Activated CD4-positive, alpha-beta T cell treated with anti-CD3 and anti-CD28 coated beads, Interleukin-2, amount 10 ng/mL, durations not matched to agents 7 days and 5 days (primary cell): ENCODE measurements around the gene PPP2R1B. TPM values are rescaled to one million over a fixed set of nuclear protein-coding genes. Genes with fewer than 3 reads are reported as not detected.
"Not testable (repeated sequence)": the region's sequence is repeated elsewhere in the genome, so short reads cannot be mapped to it uniquely, and the experiment has no call there.

Source experiments
- CTCF ChIA-PET: fragments of 350-600 bp; sonication (Branson Sonifier 250); formaldehyde crosslinking; loops from one replicate; lab custom pipeline; 2021; ENCODE audit warnings: antibody characterized with exemption; lab: Charles Lee
- POLR2A ChIA-PET: fragments of 350-600 bp; sonication (Branson Sonifier 250); formaldehyde crosslinking; loops from one replicate; lab custom pipeline; 2021; ENCODE audit warnings: antibody characterized with exemption; lab: Charles Lee
- DNase-seq: peaks from one replicate; pipeline ENCODE4 v3.0.0-alpha.2; 2020
- H3K27ac Mint-ChIP-seq: one replicate; pipeline ENCODE4 v1.8.0; 2021; ENCODE audit warnings: mild to moderate bottlenecking, moderate library complexity, mixed read lengths
- H3K27me3 Mint-ChIP-seq: one replicate; pipeline ENCODE4 v1.8.0; 2021; ENCODE audit warnings: mixed read lengths
- H3K36me3 Mint-ChIP-seq: one replicate; pipeline ENCODE4 v1.8.0; 2021; ENCODE audit warnings: low read depth, mixed read lengths
- H3K4me1 Mint-ChIP-seq: one replicate; pipeline ENCODE4 v1.8.0; 2021; ENCODE audit warnings: mixed read lengths
- H3K4me3 Mint-ChIP-seq: one replicate; pipeline ENCODE4 v1.8.0; 2021; ENCODE audit warnings: mild to moderate bottlenecking, moderate library complexity, mixed read lengths
- H3K9me3 Mint-ChIP-seq: one replicate; pipeline ENCODE4 v1.8.0; 2021; ENCODE audit warnings: mixed read lengths
- total RNA-seq, 2 experiments: library from RNA; stranded (reverse); gene quantifications; one replicate each; pipeline ENCODE4 v1.2.3, GENCODE V29; 2021

The PPP2R1B gene
- total RNA-seq, 2 experiments from 2014 or later = 44.7 to 50.2 TPM

- ChIA-PET CTCF (interaction anchor here (1.0 to 1.1 kb wide), 3 partner anchors 11 to 207 kb away, joined by 3 read pairs; no protein-coding TSS in a partner anchor), POLR2A (no interaction called here)
- Mint-ChIP-seq H3K4me3 (no peak overlapping the region), H3K9me3 (peaks cover 4% of the 10 kb centered on the region), H3K4me1 (peaks cover 10% of the 10 kb centered on the region), H3K27me3 (no peaks in the 10 kb centered on the region), H3K27ac (no peak overlapping the region), H3K36me3 (peaks cover 30% of the 10 kb centered on the region)
- no peak for DNase-seq
Observed at GRCh38 chr11:111796696-111797095, 30.5 kb upstream of the PPP2R1B start.

DNA sequence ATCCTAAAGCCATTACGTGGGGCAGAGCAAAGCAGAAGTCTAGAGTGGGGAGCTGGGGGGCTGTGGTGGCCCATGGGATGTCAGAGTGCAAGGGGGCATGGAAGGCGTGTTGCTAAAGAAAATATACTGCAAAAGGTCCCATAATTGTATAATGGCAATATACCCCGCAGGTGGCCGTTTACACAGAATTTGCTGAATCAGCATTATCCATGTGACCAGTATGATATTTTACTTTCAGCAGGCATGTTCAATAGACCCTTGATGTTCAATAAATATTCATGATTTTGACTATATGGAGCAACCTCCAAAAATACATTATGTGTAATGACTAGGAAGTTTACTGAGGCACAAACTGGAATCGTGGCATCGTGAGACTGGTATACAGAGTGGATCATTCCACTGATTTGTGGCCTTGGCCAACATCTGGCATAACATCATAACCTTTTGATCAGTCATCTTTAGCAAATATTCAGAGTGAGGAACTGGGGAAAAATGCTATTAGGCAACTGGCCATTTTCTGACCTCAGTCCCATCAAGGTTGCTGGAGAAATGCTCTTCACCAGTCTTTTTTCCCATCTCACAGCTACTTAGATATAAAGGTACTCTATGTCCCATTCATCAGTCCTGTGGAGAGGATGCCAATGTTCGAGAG is 29.3 kb upstream of the PPP2R1B start:
- Mint-ChIP-seq H3K4me3 (no peak overlapping the region), H3K27ac (no peak overlapping the region), H3K9me3 (peaks cover 4% of the 10 kb centered on the region), H3K4me1 (peaks cover 10% of the 10 kb centered on the region), H3K36me3 (peaks cover 26% of the 10 kb centered on the region), H3K27me3 (no peaks in the 10 kb centered on the region)
- no peak for DNase-seq
- CTCF ChIA-PET = no interaction called here
- POLR2A ChIA-PET = no interaction called here

DNA sequence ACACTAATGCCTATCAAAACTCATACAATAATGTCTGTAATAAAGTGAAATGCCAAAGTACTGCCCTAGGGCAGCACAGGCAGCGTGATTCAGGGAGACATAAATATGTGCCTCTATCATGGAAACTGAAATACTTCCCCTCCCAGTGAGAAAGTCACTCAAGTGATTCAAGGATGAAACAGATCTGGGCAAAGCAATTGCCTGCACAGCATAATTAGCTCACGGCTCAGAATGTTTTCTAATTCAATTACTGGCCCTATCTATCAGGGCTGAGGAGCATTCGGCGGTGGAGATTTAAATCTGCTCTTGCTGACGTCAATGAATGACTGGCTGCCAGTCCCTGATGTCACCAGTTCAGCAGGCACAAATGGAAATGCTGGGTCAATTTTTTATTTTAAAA is 27.7 kb upstream of the PPP2R1B start:
- Mint-ChIP-seq H3K9me3 (peaks cover 4% of the 10 kb centered on the region), H3K4me1 (peaks cover 10% of the 10 kb centered on the region), H3K27me3 (no peaks in the 10 kb centered on the region), H3K27ac (no peak overlapping the region), H3K4me3 (no peak overlapping the region), H3K36me3 (peaks cover 16% of the 10 kb centered on the region)
- DNase-seq = no peak
- ChIA-PET CTCF (interaction anchor here (1.3 kb wide), 1 partner anchor 206 kb away, joined by 3 read pairs; no protein-coding TSS in a partner anchor), POLR2A (no interaction called here)

- Mint-ChIP-seq H3K9me3 (peaks cover 4% of the 10 kb centered on the region), H3K36me3 (peaks cover 16% of the 10 kb centered on the region), H3K27ac (no peak overlapping the region), H3K4me3 (no peak overlapping the region), H3K4me1 (peaks cover 10% of the 10 kb centered on the region), H3K27me3 (no peaks in the 10 kb centered on the region)
- ChIA-PET CTCF (interaction anchor here (0.9 to 1.3 kb wide), 2 partner anchors 8 to 14 kb away, joined by 3 to 4 read pairs; no protein-coding TSS in a partner anchor), POLR2A (no interaction called here)
- DNase-seq = no peak
Observed at GRCh38 chr11:111792955-111793500, 26.8 kb upstream of the PPP2R1B start.

DNA sequence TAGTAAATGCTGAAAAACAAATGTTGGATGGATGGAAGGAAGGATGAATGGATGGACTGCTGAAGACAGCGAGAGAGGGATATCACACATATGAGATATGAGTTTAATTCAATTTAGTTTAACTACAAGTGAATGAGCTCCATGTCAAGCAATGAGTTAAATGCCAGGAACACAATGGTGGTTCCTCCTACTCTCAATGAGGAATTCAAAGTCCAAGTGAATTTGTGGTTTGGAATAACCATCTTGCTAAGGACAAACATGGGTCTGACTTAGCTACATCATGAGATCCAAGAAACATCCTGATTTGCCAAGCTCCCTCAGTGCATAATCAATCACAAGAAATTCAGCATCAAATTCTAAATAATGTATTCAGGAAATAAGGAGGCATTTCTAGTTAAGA is 26.1 kb upstream of the PPP2R1B start:
- H3K4me1 Mint-ChIP-seq = peaks cover 10% of the 10 kb centered on the region
- H3K4me3 Mint-ChIP-seq = no peak overlapping the region
- H3K9me3 Mint-ChIP-seq = peaks cover 4% of the 10 kb centered on the region
- H3K27ac Mint-ChIP-seq = no peak overlapping the region
- ChIA-PET CTCF (interaction anchor here (0.5 to 1.3 kb wide), 2 partner anchors 9 to 139 kb away, joined by 3 to 4 read pairs; no protein-coding TSS in a partner anchor), POLR2A (no interaction called here)
- no peaks in the 10 kb centered on the region for H3K27me3 Mint-ChIP-seq
- H3K36me3 Mint-ChIP-seq = peaks cover 12% of the 10 kb centered on the region
- no peak for DNase-seq

DNA sequence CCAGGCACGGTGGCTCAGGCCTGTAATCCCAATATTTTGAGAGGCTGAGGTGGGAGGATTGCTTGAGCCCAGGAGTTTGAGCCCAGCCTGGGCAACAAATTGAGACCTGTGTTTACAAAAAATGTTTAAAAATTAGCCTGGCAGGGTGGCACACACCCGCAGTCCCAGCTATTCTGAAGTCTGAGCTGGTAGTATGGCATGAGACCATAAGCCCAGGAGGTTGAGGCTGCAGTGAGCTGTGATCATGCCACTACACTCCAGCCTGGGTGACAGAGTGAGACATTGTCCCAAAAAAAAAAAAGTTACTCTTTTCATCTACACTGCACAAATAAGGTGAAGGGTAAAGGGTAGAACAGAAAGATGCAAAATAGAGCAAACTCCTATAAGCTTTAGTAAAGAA is 22.3 kb upstream of the PPP2R1B start:
- no peaks in the 10 kb centered on the region for H3K4me1 Mint-ChIP-seq
- ChIA-PET CTCF (interaction anchor here (0.6 to 0.7 kb wide), 2 partner anchors 88 to 191 kb away, joined by 3 read pairs; no protein-coding TSS in a partner anchor), POLR2A (no interaction called here)
- H3K36me3 Mint-ChIP-seq = peaks cover 8% of the 10 kb centered on the region
- no peak for DNase-seq
- H3K9me3 Mint-ChIP-seq = no peaks in the 10 kb centered on the region
- H3K4me3 Mint-ChIP-seq = no peak overlapping the region
- no peaks in the 10 kb centered on the region for H3K27me3 Mint-ChIP-seq
- no peak overlapping the region for H3K27ac Mint-ChIP-seq

GRCh38 chr11:111788051-111788450 is 21.9 kb upstream of the PPP2R1B start:
- ChIA-PET POLR2A (no interaction called here), CTCF (no interaction called here)
- no peak for DNase-seq
- no peak overlapping the region for H3K4me3 Mint-ChIP-seq
- H3K36me3 Mint-ChIP-seq = peaks cover 8% of the 10 kb centered on the region
- H3K27ac Mint-ChIP-seq = no peak overlapping the region
- no peaks in the 10 kb centered on the region for H3K9me3 Mint-ChIP-seq
- no peaks in the 10 kb centered on the region for H3K27me3 Mint-ChIP-seq
- no peaks in the 10 kb centered on the region for H3K4me1 Mint-ChIP-seq

GRCh38 chr11:111785886-111786412 is 19.8 kb upstream of the PPP2R1B start:
- H3K4me1 Mint-ChIP-seq = no peaks in the 10 kb centered on the region
- no peaks in the 10 kb centered on the region for H3K9me3 Mint-ChIP-seq
- H3K4me3 Mint-ChIP-seq = no peak overlapping the region
- DNase-seq = no peak
- CTCF ChIA-PET = interaction anchor here (1.5 kb wide), 1 partner anchor 9 kb away, joined by 4 read pairs; no protein-coding TSS in a partner anchor
- no peak overlapping the region for H3K27ac Mint-ChIP-seq
- POLR2A ChIA-PET = no interaction called here
- no peaks in the 10 kb centered on the region for H3K27me3 Mint-ChIP-seq
- peaks cover 8% of the 10 kb centered on the region for H3K36me3 Mint-ChIP-seq

DNA sequence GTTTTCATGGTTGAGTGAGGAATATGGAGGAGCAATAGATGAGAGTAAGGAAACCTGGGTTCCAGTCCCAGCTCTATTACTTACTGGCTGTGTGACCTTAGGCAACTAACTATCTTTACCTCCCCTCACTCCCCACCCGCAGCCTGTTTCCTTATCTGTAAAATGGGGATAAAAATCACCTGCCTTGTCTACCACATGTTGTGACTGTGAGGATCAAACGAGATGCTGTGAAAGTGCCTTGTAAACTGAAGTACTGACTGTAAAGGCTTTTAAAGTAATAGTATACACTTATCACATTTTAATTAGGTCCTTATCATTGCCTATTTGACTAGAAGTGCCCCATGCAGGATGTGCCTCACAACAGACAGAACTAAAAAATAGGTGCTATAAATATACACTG is 18.9 kb upstream of the PPP2R1B start:
- Mint-ChIP-seq H3K9me3 (no peaks in the 10 kb centered on the region), H3K36me3 (peaks cover 8% of the 10 kb centered on the region), H3K27ac (no peak overlapping the region), H3K27me3 (no peaks in the 10 kb centered on the region), H3K4me1 (no peaks in the 10 kb centered on the region), H3K4me3 (no peak overlapping the region)
- ChIA-PET POLR2A (no interaction called here), CTCF (no interaction called here)
- DNase-seq = no peak

DNA sequence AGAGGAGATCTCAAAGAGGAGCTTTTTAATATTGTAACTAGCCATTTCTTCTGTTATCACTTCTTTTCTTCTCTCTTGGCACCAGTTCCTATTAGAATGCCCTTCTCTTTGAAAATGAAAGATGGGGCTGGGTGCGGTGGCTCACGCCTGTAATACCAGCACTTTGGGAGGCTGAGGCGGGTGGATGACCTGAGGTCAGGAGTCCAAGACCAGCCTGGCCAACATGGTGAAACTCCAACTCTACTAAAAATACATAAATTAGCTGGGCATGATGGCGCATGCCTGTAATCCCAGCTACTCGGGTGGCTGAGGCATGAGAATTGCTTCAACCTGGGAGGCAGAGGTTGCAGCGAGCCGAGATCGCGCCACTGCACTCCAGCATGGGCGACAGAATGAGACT is 18.1 kb upstream of the PPP2R1B start:
- H3K27me3 Mint-ChIP-seq, H3K36me3 Mint-ChIP-seq, H3K4me1 Mint-ChIP-seq, H3K4me3 Mint-ChIP-seq, DNase-seq, H3K9me3 Mint-ChIP-seq, CTCF ChIA-PET, H3K27ac Mint-ChIP-seq: not testable (repeated sequence)
- POLR2A ChIA-PET = interaction anchor here (0.6 kb wide), 1 partner anchor 70 kb away, joined by 4 read pairs; no protein-coding TSS in a partner anchor

GRCh38 chr11:111782109-111782741 is 16.0 kb upstream of the PPP2R1B start:
- Mint-ChIP-seq H3K9me3 (no peaks in the 10 kb centered on the region), H3K4me1 (no peaks in the 10 kb centered on the region), H3K27ac (no peak overlapping the region), H3K36me3 (peaks cover 8% of the 10 kb centered on the region), H3K27me3 (no peaks in the 10 kb centered on the region), H3K4me3 (no peak overlapping the region)
- CTCF ChIA-PET = interaction anchor here (1.1 to 1.2 kb wide), 2 partner anchors 16 to 336 kb away, joined by 3 read pairs; partner anchors contain the start of gene PPP2R1B
- POLR2A ChIA-PET = no interaction called here
- no peak for DNase-seq

GRCh38 chr11:111779118-111779517 is 12.9 kb upstream of the PPP2R1B start:
- no peaks in the 10 kb centered on the region for H3K36me3 Mint-ChIP-seq
- H3K4me3 Mint-ChIP-seq = no peak overlapping the region
- H3K27me3 Mint-ChIP-seq = no peaks in the 10 kb centered on the region
- no peak for DNase-seq
- H3K4me1 Mint-ChIP-seq = no peaks in the 10 kb centered on the region
- no peaks in the 10 kb centered on the region for H3K9me3 Mint-ChIP-seq
- ChIA-PET CTCF (interaction anchor here (0.8 to 1.3 kb wide), 5 partner anchors 11 to 177 kb away, joined by 3 to 4 read pairs (median 3); partner anchors contain the start of gene SIK2), POLR2A (no interaction called here)
- no peak overlapping the region for H3K27ac Mint-ChIP-seq
